ENCODE measurements around the gene USP3. TPM values are rescaled to one million over a fixed set of nuclear protein-coding genes. Genes with fewer than 3 reads are reported as not detected.
A peak's percentile ranks its signal among the peaks of the same experiment; 100 is the strongest.

USP3 gene
- 41.5 TPM for polyA plus RNA-seq (2013, experiment 1 of 2)
- 46.2 TPM for polyA plus RNA-seq (2013, experiment 2 of 2)

- H3K36me3 ChIP-seq (ENCODE audit: control insufficient read depth, insufficient read depth, low read length), result no peaks in the 10 kb centered on the region
- no peaks in the 10 kb centered on the region for H3K9me3 ChIP-seq (ENCODE audit: control insufficient read depth, low read length)
- H3K4me3 ChIP-seq (ENCODE audit: extremely low read depth, insufficient read depth, low read length, poor library complexity, severe bottlenecking), result peak within 1 kb of the TSS; percentile 66
- H3K4me1 ChIP-seq (ENCODE audit: control insufficient read depth, insufficient read depth, low read length, poor library complexity, severe bottlenecking), result peaks cover 52% of the 10 kb centered on the region
- WGBS, 2 experiments (ENCODE audit: insufficient coverage in 2 of 2), result 0% methylated on average over 54 to 72 of the region's 88 CpGs
- peak within 1 kb of the TSS; percentile 99 for H3K27ac ChIP-seq (ENCODE audit: low read depth, low read length, severe bottlenecking)
Measured at GRCh38 chr15:63504247-63504978, at the start of gene USP3. USP3 (plus strand) TSS chr15:63504593; CDS start chr15:63504740, 147 bp downstream.

- Histone ChIP-seq H3K27ac (ENCODE audit: low read depth, low read length, severe bottlenecking) (no peak overlapping the region), H3K36me3 (ENCODE audit: control insufficient read depth, insufficient read depth, low read length) (no peaks in the 10 kb centered on the region), H3K4me1 (ENCODE audit: control insufficient read depth, insufficient read depth, low read length, poor library complexity, severe bottlenecking) (peaks cover 6% of the 10 kb centered on the region), H3K9me3 (ENCODE audit: control insufficient read depth, low read length) (peaks cover 8% of the 10 kb centered on the region), H3K4me3 (ENCODE audit: extremely low read depth, insufficient read depth, low read length, poor library complexity, severe bottlenecking) (no peak overlapping the region)
- WGBS, 2 experiments (ENCODE audit: insufficient coverage in 2 of 2), result no CpG with 5 or more reads among the region's 1 CpG
Measured at GRCh38 chr15:63456258-63456657, 48.1 kb upstream of the USP3 start.

GRCh38 chr15:63457379-63457778, 47.0 kb upstream of the USP3 start:
- Histone ChIP-seq H3K9me3 (ENCODE audit: control insufficient read depth, low read length) (peaks cover 8% of the 10 kb centered on the region), H3K36me3 (ENCODE audit: control insufficient read depth, insufficient read depth, low read length) (no peaks in the 10 kb centered on the region), H3K27ac (ENCODE audit: low read depth, low read length, severe bottlenecking) (no peak overlapping the region), H3K4me1 (ENCODE audit: control insufficient read depth, insufficient read depth, low read length, poor library complexity, severe bottlenecking) (peaks cover 6% of the 10 kb centered on the region), H3K4me3 (ENCODE audit: extremely low read depth, insufficient read depth, low read length, poor library complexity, severe bottlenecking) (no peak overlapping the region)
- WGBS, 2 experiments (ENCODE audit: insufficient coverage in 2 of 2), result 32 to 54% methylated on average over 2 of the region's 5 CpGs

- H3K36me3 ChIP-seq (ENCODE audit: control insufficient read depth, insufficient read depth, low read length), result no peaks in the 10 kb centered on the region
- no peak overlapping the region for H3K27ac ChIP-seq (ENCODE audit: low read depth, low read length, severe bottlenecking)
- H3K4me1 ChIP-seq (ENCODE audit: control insufficient read depth, insufficient read depth, low read length, poor library complexity, severe bottlenecking), result peaks cover 6% of the 10 kb centered on the region
- WGBS, 2 experiments (ENCODE audit: insufficient coverage in 2 of 2), result 83 to 89% methylated on average over 5 of the region's 5 CpGs
- no peak overlapping the region for H3K4me3 ChIP-seq (ENCODE audit: extremely low read depth, insufficient read depth, low read length, poor library complexity, severe bottlenecking)
- peaks cover 8% of the 10 kb centered on the region for H3K9me3 ChIP-seq (ENCODE audit: control insufficient read depth, low read length)
Measured at GRCh38 chr15:63458026-63458425, 46.4 kb upstream of the USP3 start.

DNA sequence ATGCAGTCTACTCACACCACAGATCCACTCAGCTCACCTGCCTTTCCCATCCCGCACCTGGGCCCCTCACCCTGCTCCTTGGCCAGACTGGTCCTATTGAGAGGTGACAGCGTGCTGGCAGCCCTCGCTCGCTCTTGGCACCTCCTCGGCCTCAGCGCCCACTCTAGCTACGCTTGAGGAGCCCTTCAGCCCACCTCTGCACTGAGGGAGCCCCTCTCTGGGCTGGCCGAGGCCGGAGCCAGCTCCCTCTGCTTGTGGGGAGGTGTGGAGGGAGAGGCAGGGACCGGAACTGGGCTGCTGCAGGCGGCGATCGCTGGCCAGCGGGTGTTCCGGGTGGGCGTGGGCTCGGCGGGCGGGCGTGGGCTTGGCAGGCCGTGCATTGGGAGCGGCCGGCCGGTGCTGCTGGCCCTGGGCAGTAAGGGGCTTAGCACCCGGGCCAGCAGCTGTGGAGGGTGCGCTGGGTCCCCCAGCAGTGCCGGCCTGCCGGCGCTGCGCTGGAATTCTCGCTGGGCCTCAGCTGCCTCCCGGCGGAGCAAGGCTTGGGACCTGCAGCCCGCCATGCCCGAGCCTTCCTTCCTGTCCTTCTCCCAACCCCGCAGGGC, 45.5 kb upstream of the USP3 start:
- H3K4me3 ChIP-seq (ENCODE audit: extremely low read depth, insufficient read depth, low read length, poor library complexity, severe bottlenecking), result no peak overlapping the region
- 84 to 85% methylated on average over 31 to 32 of the region's 36 CpGs for WGBS, 2 experiments (ENCODE audit: insufficient coverage in 2 of 2)
- H3K4me1 ChIP-seq (ENCODE audit: control insufficient read depth, insufficient read depth, low read length, poor library complexity, severe bottlenecking), result peaks cover 3% of the 10 kb centered on the region
- H3K27ac ChIP-seq (ENCODE audit: low read depth, low read length, severe bottlenecking), result no peak overlapping the region
- H3K36me3 ChIP-seq (ENCODE audit: control insufficient read depth, insufficient read depth, low read length), result no peaks in the 10 kb centered on the region
- peaks cover 8% of the 10 kb centered on the region for H3K9me3 ChIP-seq (ENCODE audit: control insufficient read depth, low read length)

- peaks cover 8% of the 10 kb centered on the region for H3K9me3 ChIP-seq (ENCODE audit: control insufficient read depth, low read length)
- H3K36me3 ChIP-seq (ENCODE audit: control insufficient read depth, insufficient read depth, low read length), result no peaks in the 10 kb centered on the region
- H3K4me1 ChIP-seq (ENCODE audit: control insufficient read depth, insufficient read depth, low read length, poor library complexity, severe bottlenecking), result peaks cover 3% of the 10 kb centered on the region
- no peak overlapping the region for H3K27ac ChIP-seq (ENCODE audit: low read depth, low read length, severe bottlenecking)
- 83 to 88% methylated on average over 12 to 13 of the region's 15 CpGs for WGBS, 2 experiments (ENCODE audit: insufficient coverage in 2 of 2)
- H3K4me3 ChIP-seq (ENCODE audit: extremely low read depth, insufficient read depth, low read length, poor library complexity, severe bottlenecking), result no peak overlapping the region
Measured at GRCh38 chr15:63460210-63461155, 43.9 kb upstream of the USP3 start.

- Histone ChIP-seq H3K4me3 (ENCODE audit: extremely low read depth, insufficient read depth, low read length, poor library complexity, severe bottlenecking) (no peak overlapping the region), H3K9me3 (ENCODE audit: control insufficient read depth, low read length) (peaks cover 8% of the 10 kb centered on the region), H3K36me3 (ENCODE audit: control insufficient read depth, insufficient read depth, low read length) (no peaks in the 10 kb centered on the region), H3K4me1 (ENCODE audit: control insufficient read depth, insufficient read depth, low read length, poor library complexity, severe bottlenecking) (peaks cover 3% of the 10 kb centered on the region), H3K27ac (ENCODE audit: low read depth, low read length, severe bottlenecking) (no peak overlapping the region)
- 21 to 25% methylated on average over 15 to 17 of the region's 22 CpGs for WGBS, 2 experiments (ENCODE audit: insufficient coverage in 2 of 2)
Measured at GRCh38 chr15:63461230-63461985, 43.0 kb upstream of the USP3 start.

GRCh38 chr15:63462088-63462487, 42.3 kb upstream of the USP3 start:
- no peaks in the 10 kb centered on the region for H3K36me3 ChIP-seq (ENCODE audit: control insufficient read depth, insufficient read depth, low read length)
- peaks cover 8% of the 10 kb centered on the region for H3K9me3 ChIP-seq (ENCODE audit: control insufficient read depth, low read length)
- H3K4me1 ChIP-seq (ENCODE audit: control insufficient read depth, insufficient read depth, low read length, poor library complexity, severe bottlenecking), result peaks cover 3% of the 10 kb centered on the region
- no peak overlapping the region for H3K27ac ChIP-seq (ENCODE audit: low read depth, low read length, severe bottlenecking)
- no peak overlapping the region for H3K4me3 ChIP-seq (ENCODE audit: extremely low read depth, insufficient read depth, low read length, poor library complexity, severe bottlenecking)
- no CpG with 5 or more reads among the region's 2 CpGs for WGBS, 2 experiments (ENCODE audit: insufficient coverage in 2 of 2)

- no peak overlapping the region for H3K27ac ChIP-seq (ENCODE audit: low read depth, low read length, severe bottlenecking)
- no peaks in the 10 kb centered on the region for H3K4me1 ChIP-seq (ENCODE audit: control insufficient read depth, insufficient read depth, low read length, poor library complexity, severe bottlenecking)
- H3K36me3 ChIP-seq (ENCODE audit: control insufficient read depth, insufficient read depth, low read length), result no peaks in the 10 kb centered on the region
- H3K4me3 ChIP-seq (ENCODE audit: extremely low read depth, insufficient read depth, low read length, poor library complexity, severe bottlenecking), result no peak overlapping the region
- peaks cover 8% of the 10 kb centered on the region for H3K9me3 ChIP-seq (ENCODE audit: control insufficient read depth, low read length)
Measured at GRCh38 chr15:63463036-63463435, 41.4 kb upstream of the USP3 start.

- no peaks in the 10 kb centered on the region for H3K4me1 ChIP-seq (ENCODE audit: control insufficient read depth, insufficient read depth, low read length, poor library complexity, severe bottlenecking)
- H3K27ac ChIP-seq (ENCODE audit: low read depth, low read length, severe bottlenecking), result no peak overlapping the region
- H3K9me3 ChIP-seq (ENCODE audit: control insufficient read depth, low read length), result peaks cover under 1% of the 10 kb centered on the region
- no peaks in the 10 kb centered on the region for H3K36me3 ChIP-seq (ENCODE audit: control insufficient read depth, insufficient read depth, low read length)
- 70 to 79% methylated on average over 4 to 5 of the region's 5 CpGs for WGBS, 2 experiments (ENCODE audit: insufficient coverage in 2 of 2)
- no peak overlapping the region for H3K4me3 ChIP-seq (ENCODE audit: extremely low read depth, insufficient read depth, low read length, poor library complexity, severe bottlenecking)
Measured at GRCh38 chr15:63463793-63464192, 40.6 kb upstream of the USP3 start.
